Panc1 (cell line): ENCODE measurements around the gene CDK18. TPM values are rescaled to one million over a fixed set of nuclear protein-coding genes. Genes with fewer than 3 reads are reported as not detected.

ENCODE experiments used
- ATAC-seq: fragments of 200-7000 bp; cut with Tn5 transposase; 2 replicates; pipeline ENCODE4 v1.9.1; 2020; ENCODE audit warnings: mild to moderate bottlenecking, moderate library complexity
- BruUV-seq: library from RNA; stranded (reverse); fragments of 400-500 nt; replicated peaks from 2 replicates; lab custom pipeline; 2021; lab: Mats Ljungman, UMichigan
- CTCF ChIA-PET: fragments of 300-600 bp; sonication (Branson Sonifier 250); formaldehyde crosslinking; loops from one replicate; lab custom pipeline; 2022; ENCODE audit warnings: antibody characterized with exemption; lab: Charles Lee
- POLR2A ChIA-PET: fragments of 300-600 bp; sonication (Branson Sonifier 250); formaldehyde crosslinking; loops from one replicate; lab custom pipeline; 2022; ENCODE audit warnings: antibody characterized with exemption; lab: Charles Lee
- DNase-seq: peaks from one replicate; pipeline ENCODE4 v3.0.0-alpha.2; 2010; ENCODE audit warnings: low read depth, low spot score
- H3K27ac ChIP-seq: 2 replicates; pipeline ENCODE4 v1.5.1; 2011; ENCODE audit warnings: mild to moderate bottlenecking, low read length, inconsistent platforms
- H3K27me3 ChIP-seq: fragments of 200-500 bp; sonication (Bioruptor generic); 2 replicates; pipeline ENCODE4 v1.6.0; 2014; ENCODE audit warnings: low read length, inconsistent platforms; ENCODE audit not compliant: control insufficient read depth, insufficient read depth
- H3K36me3 ChIP-seq: fragments of 200-500 bp; sonication (Bioruptor generic); 2 replicates; pipeline ENCODE4 v1.5.1; 2014; ENCODE audit warnings: inconsistent platforms, mild to moderate bottlenecking, low read length, moderate library complexity; ENCODE audit not compliant: control insufficient read depth, insufficient read depth
- H3K4me1 ChIP-seq: 2 replicates; pipeline ENCODE4 v1.5.1; 2011; ENCODE audit warnings: inconsistent platforms, mild to moderate bottlenecking, low read length, moderate library complexity; ENCODE audit not compliant: control insufficient read depth, insufficient read depth
- H3K4me3 ChIP-seq, 2 experiments: 2 replicates each; pipeline ENCODE4 v1.5.1; 2011 to 2012; ENCODE audit warnings: low read depth in 2 of 2, low read length in 2 of 2, mild to moderate bottlenecking in 2 of 2, inconsistent platforms in 1 of 2, moderate library complexity in 1 of 2
- H3K9me3 ChIP-seq: fragments of 200-500 bp; sonication (Bioruptor generic); 2 replicates; pipeline ENCODE4 v1.5.1; 2014; ENCODE audit warnings: low read depth, mild to moderate bottlenecking, inconsistent platforms, low read length, moderate library complexity; ENCODE audit not compliant: control insufficient read depth, insufficient read depth
- POLR2AphosphoS5 ChIP-seq: IDR thresholded peaks from 2 replicates; pipeline ENCODE4 v1.6.1; 2012; ENCODE audit warnings: mild to moderate bottlenecking, low read depth, low read length, moderate library complexity
- SIN3A ChIP-seq: IDR thresholded peaks from 2 replicates; pipeline ENCODE4 v1.6.1; 2012; ENCODE audit warnings: low read depth, mild to moderate bottlenecking, low read length, moderate library complexity, borderline replicate concordance; ENCODE audit not compliant: insufficient read depth
- TCF7L2 ChIP-seq: IDR thresholded peaks from 2 replicates; pipeline ENCODE4 v1.6.1; 2011; ENCODE audit warnings: mild to moderate bottlenecking, low read depth, low read length, inconsistent platforms
- in situ Hi-C: cut with HindIII; loops from 2 replicates; pipeline ENCODE4 v1.10.0; 2016; ENCODE audit warnings: low sequenced_read_pairs, low pct_unique_long_range_greater_than_20kb
- intact Hi-C: fragments of 100-400 bp; cut with micrococcal nuclease; formaldehyde crosslinking; loops from one replicate; pipeline ENCODE4 v1.10.0; 2022; ENCODE audit not compliant: unreplicated experiment
- total RNA-seq: library from RNA; stranded (reverse); gene quantifications from one replicate; pipeline ENCODE4 v1.2.1, GENCODE V29; 2021; ENCODE audit not compliant: unreplicated experiment
- TF ChIP-seq, protein P1 (sequence below): fragments of 450-650 bp; IDR thresholded peaks from 2 replicates; pipeline ENCODE4 v1.5.1; 2017; ENCODE audit warnings: mild to moderate bottlenecking
- TF ChIP-seq, protein P2 (sequence below), 2 experiments: IDR thresholded peaks; 2 replicates each; pipeline ENCODE4 v1.6.1; 2011 to 2012; ENCODE audit warnings: low read depth in 2 of 2, control low read depth in 1 of 2, low read length in 1 of 2, mild to moderate bottlenecking in 1 of 2, moderate library complexity in 1 of 2; ENCODE audit not compliant: insufficient read depth in 1 of 2

The CDK18 gene
- total RNA-seq, 1 experiment from 2014 or later: 7.0 TPM

DNA sequence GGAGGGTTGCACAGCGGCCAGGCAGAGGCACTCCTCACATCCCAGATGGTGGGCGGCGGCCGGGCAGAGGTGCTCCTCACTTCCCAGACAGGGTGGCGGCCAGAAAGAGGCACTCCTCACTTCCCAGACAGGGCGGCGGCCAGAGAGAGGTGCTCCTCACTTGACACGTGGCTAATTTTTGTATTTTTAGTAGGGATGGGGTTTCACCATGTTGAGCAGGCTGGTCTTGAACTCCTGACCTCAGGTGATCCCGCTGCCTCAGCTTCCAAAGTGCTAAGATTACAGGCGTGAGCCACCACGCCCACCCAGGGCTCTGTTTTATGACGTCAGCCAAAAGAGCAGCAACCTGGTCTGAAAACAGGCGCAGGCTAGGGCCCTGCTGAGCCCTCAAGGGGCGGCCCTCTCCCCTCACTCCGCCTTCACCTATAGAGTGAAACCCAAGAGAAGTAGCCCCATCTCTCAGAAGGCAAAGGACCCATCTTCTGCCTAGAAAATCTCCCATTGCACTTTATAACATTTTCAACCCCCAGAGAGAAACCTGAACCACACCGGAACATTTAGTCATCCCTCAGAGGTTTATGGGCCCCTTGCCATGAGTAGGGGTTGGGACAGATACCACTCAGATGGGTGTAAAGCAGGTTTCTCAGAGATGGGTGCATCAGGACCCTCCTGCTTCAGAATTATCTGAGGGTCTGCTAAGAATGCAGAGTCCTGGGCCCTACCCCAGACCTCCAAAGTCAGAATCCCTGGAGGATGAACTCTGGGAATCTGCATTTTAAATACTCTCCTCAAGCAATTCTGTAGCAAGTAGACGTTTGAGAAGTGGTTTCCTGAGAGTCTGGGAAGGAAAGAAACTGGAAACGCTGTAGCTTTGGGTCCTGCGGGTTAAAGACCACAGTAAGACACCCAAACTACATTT is 40.8 kb downstream of the CDK18 start:
- Histone ChIP-seq H3K27ac (no peak overlapping the region), H3K36me3 (no peaks in the 10 kb centered on the region), H3K27me3 (no peaks in the 10 kb centered on the region), H3K9me3 (no peaks in the 10 kb centered on the region), H3K4me3 (no peak overlapping the region), H3K4me1 (peaks cover 5% of the 10 kb centered on the region; the same call in 1 of the 2 replicates)
- ChIA-PET CTCF (no interaction called here), POLR2A (interaction anchor here (0.5 kb wide), 1 partner anchor 102 kb away, joined by 4 read pairs; no protein-coding TSS in a partner anchor)
- BruUV-seq: no TSS peak
- TF ChIP-seq TCF7L2: no peak
- no peak for TF ChIP-seq POLR2AphosphoS5
- TF ChIP-seq, protein P1, sequence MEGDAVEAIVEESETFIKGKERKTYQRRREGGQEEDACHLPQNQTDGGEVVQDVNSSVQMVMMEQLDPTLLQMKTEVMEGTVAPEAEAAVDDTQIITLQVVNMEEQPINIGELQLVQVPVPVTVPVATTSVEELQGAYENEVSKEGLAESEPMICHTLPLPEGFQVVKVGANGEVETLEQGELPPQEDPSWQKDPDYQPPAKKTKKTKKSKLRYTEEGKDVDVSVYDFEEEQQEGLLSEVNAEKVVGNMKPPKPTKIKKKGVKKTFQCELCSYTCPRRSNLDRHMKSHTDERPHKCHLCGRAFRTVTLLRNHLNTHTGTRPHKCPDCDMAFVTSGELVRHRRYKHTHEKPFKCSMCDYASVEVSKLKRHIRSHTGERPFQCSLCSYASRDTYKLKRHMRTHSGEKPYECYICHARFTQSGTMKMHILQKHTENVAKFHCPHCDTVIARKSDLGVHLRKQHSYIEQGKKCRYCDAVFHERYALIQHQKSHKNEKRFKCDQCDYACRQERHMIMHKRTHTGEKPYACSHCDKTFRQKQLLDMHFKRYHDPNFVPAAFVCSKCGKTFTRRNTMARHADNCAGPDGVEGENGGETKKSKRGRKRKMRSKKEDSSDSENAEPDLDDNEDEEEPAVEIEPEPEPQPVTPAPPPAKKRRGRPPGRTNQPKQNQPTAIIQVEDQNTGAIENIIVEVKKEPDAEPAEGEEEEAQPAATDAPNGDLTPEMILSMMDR: no peak
- no peak for TF ChIP-seq SIN3A
- TF ChIP-seq, protein P2, sequence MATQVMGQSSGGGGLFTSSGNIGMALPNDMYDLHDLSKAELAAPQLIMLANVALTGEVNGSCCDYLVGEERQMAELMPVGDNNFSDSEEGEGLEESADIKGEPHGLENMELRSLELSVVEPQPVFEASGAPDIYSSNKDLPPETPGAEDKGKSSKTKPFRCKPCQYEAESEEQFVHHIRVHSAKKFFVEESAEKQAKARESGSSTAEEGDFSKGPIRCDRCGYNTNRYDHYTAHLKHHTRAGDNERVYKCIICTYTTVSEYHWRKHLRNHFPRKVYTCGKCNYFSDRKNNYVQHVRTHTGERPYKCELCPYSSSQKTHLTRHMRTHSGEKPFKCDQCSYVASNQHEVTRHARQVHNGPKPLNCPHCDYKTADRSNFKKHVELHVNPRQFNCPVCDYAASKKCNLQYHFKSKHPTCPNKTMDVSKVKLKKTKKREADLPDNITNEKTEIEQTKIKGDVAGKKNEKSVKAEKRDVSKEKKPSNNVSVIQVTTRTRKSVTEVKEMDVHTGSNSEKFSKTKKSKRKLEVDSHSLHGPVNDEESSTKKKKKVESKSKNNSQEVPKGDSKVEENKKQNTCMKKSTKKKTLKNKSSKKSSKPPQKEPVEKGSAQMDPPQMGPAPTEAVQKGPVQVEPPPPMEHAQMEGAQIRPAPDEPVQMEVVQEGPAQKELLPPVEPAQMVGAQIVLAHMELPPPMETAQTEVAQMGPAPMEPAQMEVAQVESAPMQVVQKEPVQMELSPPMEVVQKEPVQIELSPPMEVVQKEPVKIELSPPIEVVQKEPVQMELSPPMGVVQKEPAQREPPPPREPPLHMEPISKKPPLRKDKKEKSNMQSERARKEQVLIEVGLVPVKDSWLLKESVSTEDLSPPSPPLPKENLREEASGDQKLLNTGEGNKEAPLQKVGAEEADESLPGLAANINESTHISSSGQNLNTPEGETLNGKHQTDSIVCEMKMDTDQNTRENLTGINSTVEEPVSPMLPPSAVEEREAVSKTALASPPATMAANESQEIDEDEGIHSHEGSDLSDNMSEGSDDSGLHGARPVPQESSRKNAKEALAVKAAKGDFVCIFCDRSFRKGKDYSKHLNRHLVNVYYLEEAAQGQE (IDR thresholded peaks at IDR 0.05; ENCODE audit: insufficient read depth in 1 of 2, low read depth in 2 of 2, low read length in 1 of 2): no peak
- DNase-seq (no peak), ATAC-seq (no peak)
- in situ Hi-C loops (no loop called here), intact Hi-C loops (no loop called here)

DNA sequence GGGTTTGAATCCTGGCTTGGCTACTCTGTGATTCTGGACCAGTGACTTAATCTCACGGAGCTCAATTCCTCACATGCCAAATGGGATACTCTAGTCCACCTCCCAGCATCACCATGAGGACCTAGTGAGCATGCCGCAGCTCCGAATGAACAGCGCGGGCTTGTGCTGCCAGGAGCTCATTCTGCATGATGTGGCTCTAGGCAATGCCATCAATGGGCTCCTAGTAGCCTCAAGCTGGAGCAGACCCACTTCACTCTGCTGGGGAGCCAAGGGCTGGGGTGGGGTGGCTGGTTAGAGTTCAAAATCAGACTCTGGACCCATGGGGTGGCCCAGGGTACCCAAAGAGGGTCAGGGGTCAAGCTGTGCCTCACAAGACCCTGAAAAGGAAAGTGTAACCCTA is 41.5 kb downstream of the CDK18 start:
- no peak for DNase-seq
- TF ChIP-seq POLR2AphosphoS5 (no peak), TCF7L2 (no peak), SIN3A (no peak)
- TF ChIP-seq, protein P2 (IDR thresholded peaks at IDR 0.05; ENCODE audit: insufficient read depth in 1 of 2, low read depth in 2 of 2, low read length in 1 of 2): no peak
- TF ChIP-seq, protein P1: no peak
- no peak overlapping the region for H3K27ac ChIP-seq
- intact Hi-C loops: no loop called here
- peaks cover 5% of the 10 kb centered on the region; the same call in 1 of the 2 replicates for H3K4me1 ChIP-seq
- POLR2A ChIA-PET: interaction anchor here (0.5 kb wide), 1 partner anchor 101 kb away, joined by 4 read pairs; no protein-coding TSS in a partner anchor
- H3K9me3 ChIP-seq: no peaks in the 10 kb centered on the region
- H3K4me3 ChIP-seq: no peak overlapping the region
- ATAC-seq: no peak
- in situ Hi-C loops: no loop called here
- no TSS peak for BruUV-seq
- no peaks in the 10 kb centered on the region for H3K27me3 ChIP-seq
- CTCF ChIA-PET: no interaction called here
- H3K36me3 ChIP-seq: no peaks in the 10 kb centered on the region
